GM18498 (cell line): ENCODE data around the gene TPT1.

Source experiments
- ATAC-seq: cut with Tn5 transposase; IDR thresholded peaks from one replicate; pipeline ENCODE4 v1.9.1; 2021; ENCODE audit warnings: mild to moderate bottlenecking, moderate library complexity; ENCODE audit not compliant: unreplicated experiment

Gene TPT1

GRCh38 chr13:45336025-45336800, 4.8 kb downstream of the TPT1 start:
- ATAC-seq: no peak

GRCh38 chr13:45335397-45336024, 5.5 kb downstream of the TPT1 start:
- no peak for ATAC-seq

- no peak for ATAC-seq
Measured at GRCh38 chr13:45333977-45334922, 6.7 kb downstream of the TPT1 start.

GRCh38 chr13:45333251-45333976, 7.6 kb downstream of the TPT1 start:
- no peak for ATAC-seq

GRCh38 chr13:45332831-45333219, 8.2 kb downstream of the TPT1 start:
- ATAC-seq: no peak

- no peak for ATAC-seq
Measured at GRCh38 chr13:45332036-45332830, 8.8 kb downstream of the TPT1 start.

- no peak for ATAC-seq
Measured at GRCh38 chr13:45331692-45332035, 9.3 kb downstream of the TPT1 start.

- ATAC-seq: no peak
Measured at GRCh38 chr13:45331123-45331619, 9.8 kb downstream of the TPT1 start.

- no peak for ATAC-seq
Measured at GRCh38 chr13:45328661-45329111, 12.3 kb downstream of the TPT1 start.

GRCh38 chr13:45327253-45327955, 13.6 kb downstream of the TPT1 start:
- ATAC-seq: no peak

GRCh38 chr13:45325806-45326205, 15.2 kb downstream of the TPT1 start:
- ATAC-seq: no peak

- no peak for ATAC-seq
Measured at GRCh38 chr13:45320876-45321629, 19.9 kb downstream of the TPT1 start.

GRCh38 chr13:45316996-45317395, 24.0 kb downstream of the TPT1 start:
- no peak for ATAC-seq

GRCh38 chr13:45316338-45316737, 24.6 kb downstream of the TPT1 start:
- no peak for ATAC-seq

GRCh38 chr13:45315520-45316167, 25.3 kb downstream of the TPT1 start:
- no peak for ATAC-seq

- no peak for ATAC-seq
Measured at GRCh38 chr13:45314822-45315221, 26.2 kb downstream of the TPT1 start.

- ATAC-seq: no peak
Measured at GRCh38 chr13:45310341-45311131, 30.4 kb downstream of the TPT1 start.
